ENCODE results near the gene EPG5.

- TF ChIP-seq JUN (IDR thresholded peaks at IDR 0.05; ENCODE audit: borderline replicate concordance, insufficient read depth, insufficient read length, low read depth) = no peak
- TF ChIP-seq CTCF (IDR thresholded peaks at IDR 0.05; ENCODE audit: extremely low read depth in 1 of 2, insufficient read depth in 1 of 2, low read depth in 1 of 2, low read length in 2 of 2) = no peak
- no peak for TF ChIP-seq EZH2 (IDR thresholded peaks at IDR 0.05; ENCODE audit: borderline replicate concordance, low read depth, low read length, severe bottlenecking)
- no peak for TF ChIP-seq POLR2AphosphoS5 (IDR thresholded peaks at IDR 0.05; ENCODE audit: insufficient read depth, low read depth, low read length)
- no peak for TF ChIP-seq FOS (IDR thresholded peaks at IDR 0.05; ENCODE audit: borderline replicate concordance, insufficient read depth, low read length)
These were observed 103.0 kb downstream of the EPG5 start for GRCh38 chr18:45864081-45864480.
